ENCODE results near the gene IFNAR2. TPM values are rescaled to one million over a fixed set of nuclear protein-coding genes. Genes with fewer than 3 reads are reported as not detected.

IFNAR2 gene
- polyA plus RNA-seq, 1 donor from 2014 or later = 10.3 TPM

DNA sequence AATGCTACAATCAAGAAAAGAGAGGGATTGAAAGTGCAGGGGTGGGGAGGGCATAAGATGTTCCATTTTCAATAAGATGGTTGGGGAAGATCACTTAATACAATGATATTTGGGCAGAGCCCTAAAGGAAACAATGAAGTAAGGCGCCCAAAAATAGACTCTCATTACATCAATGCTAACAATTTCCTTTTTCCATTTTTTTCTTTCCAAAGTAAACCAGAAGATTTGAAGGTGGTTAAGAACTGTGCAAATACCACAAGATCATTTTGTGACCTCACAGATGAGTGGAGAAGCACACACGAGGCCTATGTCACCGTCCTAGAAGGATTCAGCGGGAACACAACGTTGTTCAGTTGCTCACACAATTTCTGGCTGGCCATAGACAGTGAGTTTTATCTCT lies 16.8 kb downstream of the IFNAR2 start:
- Histone ChIP-seq H4K20me1 (ENCODE audit: insufficient read depth) (no peaks in the 10 kb centered on the region), H2AFZ (ENCODE audit: low read depth, low read length) (no peak overlapping the region), H3F3A (ENCODE audit: insufficient read depth, low read length, poor library complexity, severe bottlenecking) (no peaks in the 10 kb centered on the region), H3K9ac (ENCODE audit: low read length) (no peak overlapping the region), H3K9me3 (ENCODE audit: low read length) (no peaks in the 10 kb centered on the region), H3K4me3 (ENCODE audit: low read length) (no peak overlapping the region), H3K36me3 (ENCODE audit: insufficient read depth, low read length) (peaks cover 11% of the 10 kb centered on the region), H3K79me2 (replicated peaks; ENCODE audit: insufficient read depth, low read length) (no peaks in the 10 kb centered on the region), H3K9me2 (ENCODE audit: insufficient read depth, low read length) (no peaks in the 10 kb centered on the region), H3K27ac (ENCODE audit: low read length) (no peak overlapping the region), H3K4me2 (ENCODE audit: low read length) (no peak overlapping the region), H3K27me3 (ENCODE audit: insufficient read depth, low read depth, low read length) (no peaks in the 10 kb centered on the region)
- TF ChIP-seq, protein P1, sequence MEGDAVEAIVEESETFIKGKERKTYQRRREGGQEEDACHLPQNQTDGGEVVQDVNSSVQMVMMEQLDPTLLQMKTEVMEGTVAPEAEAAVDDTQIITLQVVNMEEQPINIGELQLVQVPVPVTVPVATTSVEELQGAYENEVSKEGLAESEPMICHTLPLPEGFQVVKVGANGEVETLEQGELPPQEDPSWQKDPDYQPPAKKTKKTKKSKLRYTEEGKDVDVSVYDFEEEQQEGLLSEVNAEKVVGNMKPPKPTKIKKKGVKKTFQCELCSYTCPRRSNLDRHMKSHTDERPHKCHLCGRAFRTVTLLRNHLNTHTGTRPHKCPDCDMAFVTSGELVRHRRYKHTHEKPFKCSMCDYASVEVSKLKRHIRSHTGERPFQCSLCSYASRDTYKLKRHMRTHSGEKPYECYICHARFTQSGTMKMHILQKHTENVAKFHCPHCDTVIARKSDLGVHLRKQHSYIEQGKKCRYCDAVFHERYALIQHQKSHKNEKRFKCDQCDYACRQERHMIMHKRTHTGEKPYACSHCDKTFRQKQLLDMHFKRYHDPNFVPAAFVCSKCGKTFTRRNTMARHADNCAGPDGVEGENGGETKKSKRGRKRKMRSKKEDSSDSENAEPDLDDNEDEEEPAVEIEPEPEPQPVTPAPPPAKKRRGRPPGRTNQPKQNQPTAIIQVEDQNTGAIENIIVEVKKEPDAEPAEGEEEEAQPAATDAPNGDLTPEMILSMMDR (IDR thresholded peaks at IDR 0.05; ENCODE audit: poor library complexity, severe bottlenecking) = no peak
- TF ChIP-seq SMC3 (conservative IDR thresholded peaks at IDR 0.05; ENCODE audit: poor library complexity) = no peak
- no peak for TF ChIP-seq TAF1 (IDR thresholded peaks at IDR 0.05; ENCODE audit: low read depth)
- no peak for TF ChIP-seq MXI1 (conservative IDR thresholded peaks at IDR 0.05; ENCODE audit: poor library complexity, severe bottlenecking)
- TF ChIP-seq EP300 (conservative IDR thresholded peaks at IDR 0.05; ENCODE audit: poor library complexity, severe bottlenecking) = no peak
- no peak for TF ChIP-seq EZH2 (IDR thresholded peaks at IDR 0.05; ENCODE audit: borderline replicate concordance, insufficient read depth, low read length, poor library complexity, severe bottlenecking)
- TF ChIP-seq, protein P2, sequence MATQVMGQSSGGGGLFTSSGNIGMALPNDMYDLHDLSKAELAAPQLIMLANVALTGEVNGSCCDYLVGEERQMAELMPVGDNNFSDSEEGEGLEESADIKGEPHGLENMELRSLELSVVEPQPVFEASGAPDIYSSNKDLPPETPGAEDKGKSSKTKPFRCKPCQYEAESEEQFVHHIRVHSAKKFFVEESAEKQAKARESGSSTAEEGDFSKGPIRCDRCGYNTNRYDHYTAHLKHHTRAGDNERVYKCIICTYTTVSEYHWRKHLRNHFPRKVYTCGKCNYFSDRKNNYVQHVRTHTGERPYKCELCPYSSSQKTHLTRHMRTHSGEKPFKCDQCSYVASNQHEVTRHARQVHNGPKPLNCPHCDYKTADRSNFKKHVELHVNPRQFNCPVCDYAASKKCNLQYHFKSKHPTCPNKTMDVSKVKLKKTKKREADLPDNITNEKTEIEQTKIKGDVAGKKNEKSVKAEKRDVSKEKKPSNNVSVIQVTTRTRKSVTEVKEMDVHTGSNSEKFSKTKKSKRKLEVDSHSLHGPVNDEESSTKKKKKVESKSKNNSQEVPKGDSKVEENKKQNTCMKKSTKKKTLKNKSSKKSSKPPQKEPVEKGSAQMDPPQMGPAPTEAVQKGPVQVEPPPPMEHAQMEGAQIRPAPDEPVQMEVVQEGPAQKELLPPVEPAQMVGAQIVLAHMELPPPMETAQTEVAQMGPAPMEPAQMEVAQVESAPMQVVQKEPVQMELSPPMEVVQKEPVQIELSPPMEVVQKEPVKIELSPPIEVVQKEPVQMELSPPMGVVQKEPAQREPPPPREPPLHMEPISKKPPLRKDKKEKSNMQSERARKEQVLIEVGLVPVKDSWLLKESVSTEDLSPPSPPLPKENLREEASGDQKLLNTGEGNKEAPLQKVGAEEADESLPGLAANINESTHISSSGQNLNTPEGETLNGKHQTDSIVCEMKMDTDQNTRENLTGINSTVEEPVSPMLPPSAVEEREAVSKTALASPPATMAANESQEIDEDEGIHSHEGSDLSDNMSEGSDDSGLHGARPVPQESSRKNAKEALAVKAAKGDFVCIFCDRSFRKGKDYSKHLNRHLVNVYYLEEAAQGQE (IDR thresholded peaks at IDR 0.05; ENCODE audit: borderline replicate concordance) = no peak
- no peak for TF ChIP-seq POLR2AphosphoS5 (IDR thresholded peaks at IDR 0.05)

DNA sequence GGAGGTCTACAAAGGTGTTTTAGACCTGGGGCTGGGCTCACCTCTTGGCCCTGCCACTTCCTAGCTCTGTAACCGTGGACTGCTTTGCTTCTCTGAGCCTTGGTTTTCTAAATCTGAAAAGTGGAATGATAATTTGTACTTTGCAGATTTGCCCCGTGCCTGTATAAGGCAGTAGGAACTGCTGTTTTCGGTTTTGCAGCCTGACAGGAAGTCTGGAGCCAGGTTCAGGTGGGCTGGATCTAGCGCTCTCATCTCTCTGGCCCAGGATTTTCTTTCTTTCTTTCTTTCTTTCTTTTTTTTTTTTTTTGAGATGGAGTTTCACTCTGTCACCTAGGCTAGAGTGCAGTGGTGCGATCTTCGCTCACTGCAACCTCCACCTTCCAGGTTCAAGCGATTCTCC lies 17.2 kb downstream of the IFNAR2 start:
- Histone ChIP-seq H3K4me3 (ENCODE audit: low read length) (no peak overlapping the region), H3K9ac (ENCODE audit: low read length) (no peak overlapping the region), H3K9me3 (ENCODE audit: low read length) (no peaks in the 10 kb centered on the region), H3K27ac (ENCODE audit: low read length) (no peak overlapping the region), H3K79me2 (replicated peaks; ENCODE audit: insufficient read depth, low read length) (no peaks in the 10 kb centered on the region), H3F3A (ENCODE audit: insufficient read depth, low read length, poor library complexity, severe bottlenecking) (no peaks in the 10 kb centered on the region), H4K20me1 (ENCODE audit: insufficient read depth) (no peaks in the 10 kb centered on the region), H2AFZ (ENCODE audit: low read depth, low read length) (no peak overlapping the region), H3K4me2 (ENCODE audit: low read length) (no peak overlapping the region), H3K27me3 (ENCODE audit: insufficient read depth, low read depth, low read length) (no peaks in the 10 kb centered on the region), H3K9me2 (ENCODE audit: insufficient read depth, low read length) (no peaks in the 10 kb centered on the region), H3K36me3 (ENCODE audit: insufficient read depth, low read length) (peaks cover 11% of the 10 kb centered on the region)
- TF ChIP-seq, protein P1 (IDR thresholded peaks at IDR 0.05; ENCODE audit: poor library complexity, severe bottlenecking) = no peak
- TF ChIP-seq POLR2AphosphoS5 (IDR thresholded peaks at IDR 0.05) = no peak
- TF ChIP-seq SMC3 (conservative IDR thresholded peaks at IDR 0.05; ENCODE audit: poor library complexity) = no peak
- TF ChIP-seq, protein P2 (IDR thresholded peaks at IDR 0.05; ENCODE audit: borderline replicate concordance) = no peak
- no peak for TF ChIP-seq RAD21 (conservative IDR thresholded peaks at IDR 0.05)
- no peak for TF ChIP-seq EZH2 (IDR thresholded peaks at IDR 0.05; ENCODE audit: borderline replicate concordance, insufficient read depth, low read length, poor library complexity, severe bottlenecking)
- no peak for TF ChIP-seq TAF1 (IDR thresholded peaks at IDR 0.05; ENCODE audit: low read depth)
- TF ChIP-seq EP300 (conservative IDR thresholded peaks at IDR 0.05; ENCODE audit: poor library complexity, severe bottlenecking) = no peak
- no peak for TF ChIP-seq MXI1 (conservative IDR thresholded peaks at IDR 0.05; ENCODE audit: poor library complexity, severe bottlenecking)

Measured in neural cell (in vitro differentiated cells).